ENCODE measurements around the gene MICU1. TPM values are rescaled to one million over a fixed set of nuclear protein-coding genes. Genes with fewer than 3 reads are reported as not detected.

Gene MICU1
- total and polyA plus RNA-seq, 2 of the 13 experiments (the other 11 are each of a cell fraction or from before 2014, with no cell fraction given) = 32.5 to 56.1 TPM

DNA sequence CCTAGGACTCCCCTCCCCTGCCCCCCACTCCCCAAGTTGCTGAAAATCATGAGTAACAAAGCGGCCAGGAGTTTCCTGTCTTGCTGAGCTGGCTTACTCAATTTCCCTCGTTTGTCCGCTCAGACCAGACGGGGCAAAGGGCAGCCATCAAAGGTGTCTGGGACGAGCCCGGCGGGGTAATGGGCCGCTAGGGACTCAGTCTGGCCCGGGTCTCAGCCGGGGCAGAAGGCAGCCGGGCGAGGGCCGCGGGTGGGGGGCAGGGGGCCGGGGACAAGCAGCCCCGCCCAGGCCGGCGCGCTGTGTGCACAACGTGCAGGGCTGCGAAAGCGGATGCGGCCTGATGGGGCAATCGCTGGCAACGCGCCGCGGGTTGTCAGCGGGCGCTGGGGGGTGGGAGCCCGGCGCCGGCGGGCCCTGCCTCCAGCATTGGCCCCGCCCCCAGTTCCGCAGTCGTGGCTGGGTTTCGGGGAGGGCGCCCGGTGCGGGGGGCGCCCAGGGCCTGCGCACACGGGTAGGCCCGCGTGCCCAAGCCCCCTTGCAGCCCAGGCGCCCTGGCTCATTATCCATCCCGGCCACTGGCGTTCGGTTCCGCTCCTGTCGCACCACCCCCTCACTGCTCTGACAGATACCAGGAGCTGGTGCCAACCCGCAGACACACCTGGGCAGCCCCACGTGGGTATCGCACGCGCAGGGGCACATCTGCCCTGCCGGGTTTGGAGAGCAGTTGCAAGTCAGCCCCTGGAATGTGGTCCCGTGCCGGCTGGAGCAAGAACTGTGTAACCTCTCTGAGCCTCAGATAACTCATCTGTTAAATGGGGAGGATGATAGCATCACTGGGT is 306.2 kb downstream of the MICU1 start (continued):
- TF ChIP-seq, protein P1, sequence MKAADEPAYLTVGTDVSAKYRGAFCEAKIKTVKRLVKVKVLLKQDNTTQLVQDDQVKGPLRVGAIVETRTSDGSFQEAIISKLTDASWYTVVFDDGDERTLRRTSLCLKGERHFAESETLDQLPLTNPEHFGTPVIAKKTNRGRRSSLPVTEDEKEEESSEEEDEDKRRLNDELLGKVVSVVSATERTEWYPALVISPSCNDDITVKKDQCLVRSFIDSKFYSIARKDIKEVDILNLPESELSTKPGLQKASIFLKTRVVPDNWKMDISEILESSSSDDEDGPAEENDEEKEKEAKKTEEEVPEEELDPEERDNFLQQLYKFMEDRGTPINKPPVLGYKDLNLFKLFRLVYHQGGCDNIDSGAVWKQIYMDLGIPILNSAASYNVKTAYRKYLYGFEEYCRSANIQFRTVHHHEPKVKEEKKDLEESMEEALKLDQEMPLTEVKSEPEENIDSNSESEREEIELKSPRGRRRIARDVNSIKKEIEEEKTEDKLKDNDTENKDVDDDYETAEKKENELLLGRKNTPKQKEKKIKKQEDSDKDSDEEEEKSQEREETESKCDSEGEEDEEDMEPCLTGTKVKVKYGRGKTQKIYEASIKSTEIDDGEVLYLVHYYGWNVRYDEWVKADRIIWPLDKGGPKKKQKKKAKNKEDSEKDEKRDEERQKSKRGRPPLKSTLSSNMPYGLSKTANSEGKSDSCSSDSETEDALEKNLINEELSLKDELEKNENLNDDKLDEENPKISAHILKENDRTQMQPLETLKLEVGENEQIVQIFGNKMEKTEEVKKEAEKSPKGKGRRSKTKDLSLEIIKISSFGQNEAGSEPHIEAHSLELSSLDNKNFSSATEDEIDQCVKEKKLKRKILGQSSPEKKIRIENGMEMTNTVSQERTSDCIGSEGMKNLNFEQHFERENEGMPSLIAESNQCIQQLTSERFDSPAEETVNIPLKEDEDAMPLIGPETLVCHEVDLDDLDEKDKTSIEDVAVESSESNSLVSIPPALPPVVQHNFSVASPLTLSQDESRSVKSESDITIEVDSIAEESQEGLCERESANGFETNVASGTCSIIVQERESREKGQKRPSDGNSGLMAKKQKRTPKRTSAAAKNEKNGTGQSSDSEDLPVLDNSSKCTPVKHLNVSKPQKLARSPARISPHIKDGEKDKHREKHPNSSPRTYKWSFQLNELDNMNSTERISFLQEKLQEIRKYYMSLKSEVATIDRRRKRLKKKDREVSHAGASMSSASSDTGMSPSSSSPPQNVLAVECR (CRISPR knock-in tag; IDR thresholded peaks at IDR 0.05; ENCODE audit: borderline replicate concordance) = peak; percentile 91
- TF ChIP-seq, protein P2, sequence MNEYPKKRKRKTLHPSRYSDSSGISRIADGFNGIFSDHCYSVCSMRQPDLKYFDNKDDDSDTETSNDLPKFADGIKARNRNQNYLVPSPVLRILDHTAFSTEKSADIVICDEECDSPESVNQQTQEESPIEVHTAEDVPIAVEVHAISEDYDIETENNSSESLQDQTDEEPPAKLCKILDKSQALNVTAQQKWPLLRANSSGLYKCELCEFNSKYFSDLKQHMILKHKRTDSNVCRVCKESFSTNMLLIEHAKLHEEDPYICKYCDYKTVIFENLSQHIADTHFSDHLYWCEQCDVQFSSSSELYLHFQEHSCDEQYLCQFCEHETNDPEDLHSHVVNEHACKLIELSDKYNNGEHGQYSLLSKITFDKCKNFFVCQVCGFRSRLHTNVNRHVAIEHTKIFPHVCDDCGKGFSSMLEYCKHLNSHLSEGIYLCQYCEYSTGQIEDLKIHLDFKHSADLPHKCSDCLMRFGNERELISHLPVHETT (CRISPR knock-in tag; conservative IDR thresholded peaks at IDR 0.05) = peak; percentile 71; the same call in 1 of the 2 replicates
- TF ChIP-seq, protein P3, sequence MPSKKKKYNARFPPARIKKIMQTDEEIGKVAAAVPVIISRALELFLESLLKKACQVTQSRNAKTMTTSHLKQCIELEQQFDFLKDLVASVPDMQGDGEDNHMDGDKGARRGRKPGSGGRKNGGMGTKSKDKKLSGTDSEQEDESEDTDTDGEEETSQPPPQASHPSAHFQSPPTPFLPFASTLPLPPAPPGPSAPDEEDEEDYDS (CRISPR knock-in tag; IDR thresholded peaks at IDR 0.05) = peak; percentile 32; the same call in 1 of the 2 replicates
- TF ChIP-seq ZNF777 (CRISPR knock-in tag; IDR thresholded peaks at IDR 0.05) = peak; percentile 52; the same call in 1 of the 2 replicates
- TF ChIP-seq YEATS4 (CRISPR knock-in tag; IDR thresholded peaks at IDR 0.05; ENCODE audit: borderline replicate concordance) = peak; percentile 78
- no peak for TF ChIP-seq KAT2B (IDR thresholded peaks at IDR 0.05; ENCODE audit: borderline replicate concordance, low read depth, low read length)
- TF ChIP-seq GZF1 (CRISPR knock-in tag; IDR thresholded peaks at IDR 0.05) = no peak
- TF ChIP-seq ZNF292 (CRISPR knock-in tag; IDR thresholded peaks at IDR 0.05; ENCODE audit: borderline replicate concordance, low read depth) = no peak
- TF ChIP-seq ZNF720 (CRISPR knock-in tag; IDR thresholded peaks at IDR 0.05) = no peak
- TF ChIP-seq ZBTB42 (CRISPR knock-in tag; IDR thresholded peaks at IDR 0.05) = peak; percentile 77; the same call in 1 of the 2 replicates
- TF ChIP-seq, protein P4, sequence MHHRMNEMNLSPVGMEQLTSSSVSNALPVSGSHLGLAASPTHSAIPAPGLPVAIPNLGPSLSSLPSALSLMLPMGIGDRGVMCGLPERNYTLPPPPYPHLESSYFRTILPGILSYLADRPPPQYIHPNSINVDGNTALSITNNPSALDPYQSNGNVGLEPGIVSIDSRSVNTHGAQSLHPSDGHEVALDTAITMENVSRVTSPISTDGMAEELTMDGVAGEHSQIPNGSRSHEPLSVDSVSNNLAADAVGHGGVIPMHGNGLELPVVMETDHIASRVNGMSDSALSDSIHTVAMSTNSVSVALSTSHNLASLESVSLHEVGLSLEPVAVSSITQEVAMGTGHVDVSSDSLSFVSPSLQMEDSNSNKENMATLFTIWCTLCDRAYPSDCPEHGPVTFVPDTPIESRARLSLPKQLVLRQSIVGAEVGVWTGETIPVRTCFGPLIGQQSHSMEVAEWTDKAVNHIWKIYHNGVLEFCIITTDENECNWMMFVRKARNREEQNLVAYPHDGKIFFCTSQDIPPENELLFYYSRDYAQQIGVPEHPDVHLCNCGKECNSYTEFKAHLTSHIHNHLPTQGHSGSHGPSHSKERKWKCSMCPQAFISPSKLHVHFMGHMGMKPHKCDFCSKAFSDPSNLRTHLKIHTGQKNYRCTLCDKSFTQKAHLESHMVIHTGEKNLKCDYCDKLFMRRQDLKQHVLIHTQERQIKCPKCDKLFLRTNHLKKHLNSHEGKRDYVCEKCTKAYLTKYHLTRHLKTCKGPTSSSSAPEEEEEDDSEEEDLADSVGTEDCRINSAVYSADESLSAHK (CRISPR knock-in tag; IDR thresholded peaks at IDR 0.05; ENCODE audit: borderline replicate concordance) = no peak
- 0 out of 2 replicates have a peak, but pooled peaks have one; percentile 51 for TF ChIP-seq ZNF296 (CRISPR knock-in tag; conservative IDR thresholded peaks at IDR 0.05)
- TF ChIP-seq, protein P5, sequence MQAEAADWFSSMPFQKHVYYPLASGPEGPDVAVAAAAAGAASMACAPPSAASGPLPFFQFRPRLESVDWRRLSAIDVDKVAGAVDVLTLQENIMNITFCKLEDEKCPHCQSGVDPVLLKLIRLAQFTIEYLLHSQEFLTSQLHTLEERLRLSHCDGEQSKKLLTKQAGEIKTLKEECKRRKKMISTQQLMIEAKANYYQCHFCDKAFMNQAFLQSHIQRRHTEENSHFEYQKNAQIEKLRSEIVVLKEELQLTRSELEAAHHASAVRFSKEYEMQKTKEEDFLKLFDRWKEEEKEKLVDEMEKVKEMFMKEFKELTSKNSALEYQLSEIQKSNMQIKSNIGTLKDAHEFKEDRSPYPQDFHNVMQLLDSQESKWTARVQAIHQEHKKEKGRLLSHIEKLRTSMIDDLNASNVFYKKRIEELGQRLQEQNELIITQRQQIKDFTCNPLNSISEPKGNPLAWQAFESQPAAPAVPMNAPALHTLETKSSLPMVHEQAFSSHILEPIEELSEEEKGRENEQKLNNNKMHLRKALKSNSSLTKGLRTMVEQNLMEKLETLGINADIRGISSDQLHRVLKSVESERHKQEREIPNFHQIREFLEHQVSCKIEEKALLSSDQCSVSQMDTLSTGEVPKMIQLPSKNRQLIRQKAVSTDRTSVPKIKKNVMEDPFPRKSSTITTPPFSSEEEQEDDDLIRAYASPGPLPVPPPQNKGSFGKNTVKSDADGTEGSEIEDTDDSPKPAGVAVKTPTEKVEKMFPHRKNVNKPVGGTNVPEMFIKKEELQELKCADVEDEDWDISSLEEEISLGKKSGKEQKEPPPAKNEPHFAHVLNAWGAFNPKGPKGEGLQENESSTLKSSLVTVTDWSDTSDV (CRISPR knock-in tag; IDR thresholded peaks at IDR 0.05) = no peak
- TF ChIP-seq ATF7 (IDR thresholded peaks at IDR 0.05) = no peak
- no peak; the same call in 1 of the 2 replicates for TF ChIP-seq ATF7 (CRISPR knock-in tag; IDR thresholded peaks at IDR 0.05)

Data from HepG2 (cell line).